PC-3 (cell line): ENCODE results near the gene ADAMTS19. TPM values are rescaled to one million over a fixed set of nuclear protein-coding genes. Genes with fewer than 3 reads are reported as not detected.

Experiments
- ATAC-seq: fragments of 200-7000 bp; cut with Tn5 transposase; 2 replicates; pipeline ENCODE4 v1.9.1; 2020; ENCODE audit warnings: mild to moderate bottlenecking, moderate library complexity
- BruUV-seq: library from RNA; stranded (reverse); fragments of 400-500 nt; replicated peaks from 2 replicates; lab custom pipeline; 2021; lab: Mats Ljungman, UMichigan
- CTCF ChIA-PET: fragments of 300-600 bp; sonication (Branson Sonifier 250); formaldehyde crosslinking; loops from one replicate; lab custom pipeline; 2022; ENCODE audit warnings: antibody characterized with exemption; lab: Charles Lee
- POLR2A ChIA-PET: fragments of 300-600 bp; sonication (Branson Sonifier 250); formaldehyde crosslinking; loops from one replicate; lab custom pipeline; 2022; ENCODE audit warnings: antibody characterized with exemption; ENCODE audit not compliant: unreplicated experiment; lab: Charles Lee
- DNase-seq: peaks from one replicate; pipeline ENCODE4 v3.0.0-alpha.2; 2015
- H2AFZ ChIP-seq: fragments of 300-600 bp; sonication (generic); 2 replicates; pipeline ENCODE4 v1.6.0; 2016; ENCODE audit warnings: antibody characterized with exemption, low read length
- H3F3A ChIP-seq: fragments of 300-600 bp; sonication (generic); one replicate; pipeline ENCODE4 v1.6.0; 2017; ENCODE audit warnings: antibody characterized with exemption, low read length, control low read depth, mild to moderate bottlenecking; ENCODE audit not compliant: unreplicated experiment
- H3K27ac ChIP-seq: fragments of 300-600 bp; sonication (generic); 2 replicates; pipeline ENCODE4 v1.5.1; 2016; ENCODE audit warnings: mild to moderate bottlenecking, low read length
- H3K27me3 ChIP-seq: fragments of 300-600 bp; sonication (generic); 2 replicates; pipeline ENCODE4 v1.6.1; 2016; ENCODE audit warnings: low read length, mixed read lengths
- H3K36me3 ChIP-seq: fragments of 300-600 bp; sonication (generic); 2 replicates; pipeline ENCODE4 v1.6.1; 2016; ENCODE audit warnings: low read depth, mixed run types, low read length, mixed read lengths
- H3K4me1 ChIP-seq: fragments of 300-600 bp; sonication (generic); 2 replicates; pipeline ENCODE4 v1.5.1; 2016; ENCODE audit warnings: low read length; ENCODE audit not compliant: insufficient read depth
- H3K4me2 ChIP-seq: fragments of 300-600 bp; sonication (generic); 2 replicates; pipeline ENCODE4 v1.6.0; 2016; ENCODE audit warnings: low read length
- H3K4me3 ChIP-seq: fragments of 300-600 bp; sonication (generic); 2 replicates; pipeline ENCODE4 v1.5.1; 2016; ENCODE audit warnings: mild to moderate bottlenecking, low read length, mixed read lengths
- H3K79me2 ChIP-seq: fragments of 300-600 bp; sonication (generic); 2 replicates; pipeline ENCODE4 v1.6.1; 2017; ENCODE audit warnings: low read length, mixed read lengths
- H3K9ac ChIP-seq: fragments of 300-600 bp; sonication (generic); 2 replicates; pipeline ENCODE4 v1.6.0; 2016; ENCODE audit warnings: mild to moderate bottlenecking, low read length
- H3K9me2 ChIP-seq: fragments of 300-600 bp; sonication (generic); replicated peaks from 2 replicates; pipeline ENCODE4 v1.6.1; 2016; ENCODE audit warnings: mixed run types, low read length, mixed read lengths
- H3K9me3 ChIP-seq: fragments of 300-600 bp; sonication (generic); 2 replicates; pipeline ENCODE4 v1.6.1; 2016; ENCODE audit warnings: low read length, mixed read lengths
- H4K20me1 ChIP-seq: fragments of 300-600 bp; sonication (generic); 2 replicates; pipeline ENCODE4 v1.6.1; 2016; ENCODE audit warnings: low read length, mixed read lengths
- CTCF ChIP-seq: fragments of 300-600 bp; sonication (generic); conservative IDR thresholded peaks from 2 replicates; pipeline ENCODE4 v1.5.1; 2017; ENCODE audit warnings: antibody characterized with exemption, low read depth, mild to moderate bottlenecking, low read length
- EZH2 ChIP-seq: fragments of 300-600 bp; sonication (generic); IDR thresholded peaks from one replicate; pipeline ENCODE4 v1.6.1; 2017; ENCODE audit warnings: antibody characterized with exemption, mild to moderate bottlenecking, low read length; ENCODE audit not compliant: unreplicated experiment
- EZH2phosphoT487 ChIP-seq: fragments of 300-600 bp; sonication (generic); IDR thresholded peaks from 2 replicates; pipeline ENCODE4 v1.6.1; 2018; ENCODE audit warnings: mild to moderate bottlenecking, antibody characterized with exemption, low read length, borderline replicate concordance
- intact Hi-C: fragments of 100-400 bp; cut with micrococcal nuclease; formaldehyde crosslinking; loops from 2 replicates; pipeline ENCODE4 v1.9.0; 2023
- total RNA-seq: library from RNA; depleted of rRNA; stranded (reverse); fragments of >200 nt; gene quantifications from 2 replicates; pipeline ENCODE4 v1.2.3, GENCODE V29; 2014

The ADAMTS19 gene
- total RNA-seq, 1 experiment from 2014 or later = not detected

DNA sequence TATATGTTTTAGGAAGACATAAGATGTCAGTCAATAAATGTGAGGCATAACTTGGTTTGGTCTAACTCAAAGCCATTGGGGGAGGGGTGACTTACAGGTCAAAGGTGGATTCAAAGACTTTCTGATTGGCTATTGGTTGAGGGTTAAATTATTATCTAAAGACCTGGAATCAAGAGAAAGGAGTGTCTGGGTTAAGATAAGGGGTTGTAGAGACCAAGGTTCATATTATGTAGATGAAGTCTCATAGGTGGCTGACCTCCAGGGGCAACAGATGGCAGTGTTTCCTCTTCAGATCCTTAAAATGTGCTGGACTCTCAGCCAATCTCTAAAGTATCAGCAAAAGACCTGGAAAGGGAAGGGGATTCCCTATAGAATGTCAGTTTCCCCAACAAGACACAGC lies 236.5 kb downstream of the ADAMTS19 start:
- ATAC-seq = no peak

DNA sequence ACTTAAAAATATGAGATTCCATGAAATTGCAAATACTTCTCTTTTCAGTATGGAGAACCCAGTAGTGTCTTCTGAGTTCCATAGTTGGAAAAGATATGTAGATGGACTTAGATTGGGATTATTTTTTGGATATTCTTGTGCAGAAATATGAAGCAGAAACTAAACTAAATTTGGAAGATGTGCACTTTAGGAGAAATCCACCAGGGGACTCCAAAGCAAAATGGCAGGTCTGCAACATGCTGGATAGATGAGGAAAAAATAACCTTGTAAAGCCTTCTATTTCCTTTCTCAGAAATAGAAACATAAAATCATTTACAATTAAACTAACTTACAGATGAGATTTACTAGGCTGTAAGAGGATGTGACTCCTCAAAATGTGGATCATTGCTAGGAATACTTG lies 238.6 kb downstream of the ADAMTS19 start:
- Histone ChIP-seq H2AFZ (no peak overlapping the region), H3K4me3 (no peak overlapping the region), H3K79me2 (no peaks in the 10 kb centered on the region), H3K27ac (no peak overlapping the region), H3K27me3 (no peaks in the 10 kb centered on the region), H3K4me2 (no peak overlapping the region), H3K4me1 (no peaks in the 10 kb centered on the region), H3K9me2 (no peaks in the 10 kb centered on the region), H3K36me3 (no peaks in the 10 kb centered on the region), H3K9me3 (no peaks in the 10 kb centered on the region), H4K20me1 (no peaks in the 10 kb centered on the region), H3K9ac (no peak overlapping the region), H3F3A (no peaks in the 10 kb centered on the region)
- ATAC-seq (no peak), DNase-seq (no peak)
- TF ChIP-seq EZH2phosphoT487 (no peak), CTCF (no peak; the same call in 1 of the 2 replicates), EZH2 (no peak)
- ChIA-PET CTCF (no interaction called here), POLR2A (no interaction called here)
- BruUV-seq = no TSS peak
- intact Hi-C loops = no loop called here

More for the DNA sequence above, 236.5 kb downstream of the ADAMTS19 start:
- Histone ChIP-seq H4K20me1 (no peaks in the 10 kb centered on the region), H2AFZ (no peak overlapping the region), H3F3A (no peaks in the 10 kb centered on the region), H3K27me3 (no peaks in the 10 kb centered on the region), H3K9me3 (no peaks in the 10 kb centered on the region), H3K36me3 (no peaks in the 10 kb centered on the region), H3K4me1 (no peaks in the 10 kb centered on the region), H3K27ac (no peak overlapping the region), H3K9ac (no peak overlapping the region), H3K9me2 (no peaks in the 10 kb centered on the region), H3K4me3 (no peak overlapping the region), H3K4me2 (no peak overlapping the region), H3K79me2 (no peaks in the 10 kb centered on the region)
- DNase-seq = no peak
- intact Hi-C loops = no loop called here
- TF ChIP-seq CTCF (no peak), EZH2 (no peak), EZH2phosphoT487 (no peak)
- BruUV-seq = no TSS peak
- ChIA-PET CTCF (no interaction called here), POLR2A (interaction anchor here (0.6 kb wide), 1 partner anchor 15 kb away, joined by 3 read pairs; no protein-coding TSS in a partner anchor)

GRCh38 chr5:129716235-129716634 lies 256.1 kb downstream of the ADAMTS19 start:
- H3K9me2 ChIP-seq = no peaks in the 10 kb centered on the region
- no peaks in the 10 kb centered on the region for H3F3A ChIP-seq
- ATAC-seq (no peak), DNase-seq (no peak)
- H3K36me3 ChIP-seq = no peaks in the 10 kb centered on the region
- no peak for TF ChIP-seq EZH2
- TF ChIP-seq EZH2phosphoT487 = no peak
- no peak for TF ChIP-seq CTCF
- POLR2A ChIA-PET = no interaction called here
- intact Hi-C loops = no loop called here
- no peaks in the 10 kb centered on the region for H3K27me3 ChIP-seq
- no TSS peak for BruUV-seq
- H3K27ac ChIP-seq = no peak overlapping the region
- no peaks in the 10 kb centered on the region for H3K79me2 ChIP-seq
- no peak overlapping the region for H3K9ac ChIP-seq
- H3K4me2 ChIP-seq = no peak overlapping the region
- H4K20me1 ChIP-seq = no peaks in the 10 kb centered on the region
- no peaks in the 10 kb centered on the region for H3K4me1 ChIP-seq
- no peak overlapping the region for H2AFZ ChIP-seq
- H3K4me3 ChIP-seq = no peak overlapping the region
- CTCF ChIA-PET = no interaction called here
- H3K9me3 ChIP-seq = no peaks in the 10 kb centered on the region
